Natural killer cell (primary cell): ENCODE data around the gene SNTB2. TPM values are rescaled to one million over a fixed set of nuclear protein-coding genes. Genes with fewer than 3 reads are reported as not detected.

Experiments used
- ATAC-seq, 3 donors: fragments of 150-1000 bp in 2 of 3; fragments of 200-7000 bp in 1 of 3; cut with Tn5 transposase; 1 replicate in 1 of 3; 2 replicates in 2 of 3; pipeline ENCODE4 v1.10.0; 2021; ENCODE audit warnings: mild to moderate bottlenecking in 2 of 3, moderate library complexity in 2 of 3
- DNase-seq, 2 donors: peaks; one replicate each; pipeline versions ENCODE4 v3.0.0 to v3.0.0-alpha.2; 2013 to 2021; ENCODE audit warnings: mixed read lengths in 1 of 2
- H3K27ac ChIP-seq: one replicate; pipeline ENCODE4 v1.5.1; 2013; ENCODE audit warnings: mild to moderate bottlenecking, low read length
- H3K27me3 ChIP-seq: one replicate; pipeline ENCODE4 v1.6.1; 2013; ENCODE audit warnings: low read length; ENCODE audit not compliant: control insufficient read depth, insufficient read depth
- H3K36me3 ChIP-seq: one replicate; pipeline ENCODE4 v1.6.1; 2013; ENCODE audit warnings: low read length; ENCODE audit not compliant: control insufficient read depth, insufficient read depth
- H3K4me1 ChIP-seq: one replicate; pipeline ENCODE4 v1.6.1; 2013; ENCODE audit warnings: low read length; ENCODE audit not compliant: control insufficient read depth, insufficient read depth
- H3K4me3 ChIP-seq: one replicate; pipeline ENCODE4 v1.5.1; 2013; ENCODE audit warnings: low read length
- H3K9me3 ChIP-seq: one replicate; pipeline ENCODE4 v1.6.1; 2013; ENCODE audit warnings: low read length; ENCODE audit not compliant: control insufficient read depth, insufficient read depth
- H3K27ac Mint-ChIP-seq, 2 donors: one replicate each; pipeline ENCODE4 v1.8.0; 2022; ENCODE audit warnings: mild to moderate bottlenecking in 2 of 2, mixed read lengths in 2 of 2, moderate library complexity in 1 of 2
- H3K27me3 Mint-ChIP-seq, 2 donors: one replicate each; pipeline ENCODE4 v1.8.0; 2022; ENCODE audit warnings: low read depth in 2 of 2, mixed read lengths in 2 of 2
- H3K36me3 Mint-ChIP-seq: one replicate; pipeline ENCODE4 v1.8.0; 2022; ENCODE audit warnings: mixed read lengths
- H3K4me1 Mint-ChIP-seq, 2 donors: one replicate each; pipeline ENCODE4 v1.8.0; 2022; ENCODE audit warnings: mixed read lengths in 2 of 2
- H3K4me3 Mint-ChIP-seq: one replicate; pipeline ENCODE4 v1.8.0; 2022; ENCODE audit warnings: mild to moderate bottlenecking, moderate library complexity, mixed read lengths
- H3K9me3 Mint-ChIP-seq, 2 donors: one replicate each; pipeline ENCODE4 v1.8.0; 2022; ENCODE audit warnings: mixed read lengths in 2 of 2
- WGBS: methylation state at CpG from one replicate; pipeline ENCODE4 v1.1.7; 2013; ENCODE audit warnings: missing lambda C conversion rate; ENCODE audit not compliant: insufficient coverage; 5-methylcytosine and 5-hydroxymethylcytosine counted together
- intact Hi-C: fragments of 100-400 bp; cut with micrococcal nuclease; formaldehyde crosslinking; loops from one replicate; pipeline ENCODE4 v1.14.2; 2022
- total RNA-seq, 4 donors: library from RNA; stranded (reverse); fragments of 120-200 nt in 1 of 4; gene quantifications; one replicate each; pipeline versions ENCODE4 v1.2.3 to v1.2.4, GENCODE V29; 2013 to 2022
- TF ChIP-seq, protein P1 (sequence below): fragments of 200-600 bp; IDR thresholded peaks from one replicate; pipeline ENCODE4 v1.8.0; 2022; ENCODE audit warnings: antibody characterized with exemption

SNTB2 gene
- total RNA-seq, 3 donors from 2014 or later (not counting 1 experiment from before 2014, with no cell fraction given), result 43.8 to 55.2 (median 49.9) TPM

GRCh38 chr16:69338557-69339288 lies 151.8 kb downstream of the SNTB2 start:
- no peak for ATAC-seq
- H3K36me3 Mint-ChIP-seq, result peaks cover 9% of the 10 kb centered on the region
- TF ChIP-seq, protein P1, sequence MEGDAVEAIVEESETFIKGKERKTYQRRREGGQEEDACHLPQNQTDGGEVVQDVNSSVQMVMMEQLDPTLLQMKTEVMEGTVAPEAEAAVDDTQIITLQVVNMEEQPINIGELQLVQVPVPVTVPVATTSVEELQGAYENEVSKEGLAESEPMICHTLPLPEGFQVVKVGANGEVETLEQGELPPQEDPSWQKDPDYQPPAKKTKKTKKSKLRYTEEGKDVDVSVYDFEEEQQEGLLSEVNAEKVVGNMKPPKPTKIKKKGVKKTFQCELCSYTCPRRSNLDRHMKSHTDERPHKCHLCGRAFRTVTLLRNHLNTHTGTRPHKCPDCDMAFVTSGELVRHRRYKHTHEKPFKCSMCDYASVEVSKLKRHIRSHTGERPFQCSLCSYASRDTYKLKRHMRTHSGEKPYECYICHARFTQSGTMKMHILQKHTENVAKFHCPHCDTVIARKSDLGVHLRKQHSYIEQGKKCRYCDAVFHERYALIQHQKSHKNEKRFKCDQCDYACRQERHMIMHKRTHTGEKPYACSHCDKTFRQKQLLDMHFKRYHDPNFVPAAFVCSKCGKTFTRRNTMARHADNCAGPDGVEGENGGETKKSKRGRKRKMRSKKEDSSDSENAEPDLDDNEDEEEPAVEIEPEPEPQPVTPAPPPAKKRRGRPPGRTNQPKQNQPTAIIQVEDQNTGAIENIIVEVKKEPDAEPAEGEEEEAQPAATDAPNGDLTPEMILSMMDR, result no peak
- intact Hi-C loops, result loop anchor here (1.0 to 5.0 kb wide), 3 partner anchors 27 to 86 kb away; partner anchors contain the start of genes CYB5B, TERF2 and VPS4A
- peak overlapping the region; percentile 94 to 99 for H3K27ac Mint-ChIP-seq
- no peaks in the 10 kb centered on the region for H3K27me3 ChIP-seq
- H3K9me3 ChIP-seq, result no peaks in the 10 kb centered on the region
- peak overlapping the region; percentile 88 for H3K4me3 ChIP-seq
- WGBS, result 22% methylated on average over 46 of the region's 46 CpGs
- DNase-seq, result no peak
- H3K27ac ChIP-seq, result peak overlapping the region; percentile 48
- H3K36me3 ChIP-seq, result peaks cover 40% of the 10 kb centered on the region
- H3K27me3 Mint-ChIP-seq, result no peaks in the 10 kb centered on the region
- peak overlapping the region; percentile 100 for H3K4me3 Mint-ChIP-seq
- H3K9me3 Mint-ChIP-seq, result no peaks in the 10 kb centered on the region
- H3K4me1 Mint-ChIP-seq, result peaks cover 36 to 38% of the 10 kb centered on the region in 2 donors
- peaks cover 27% of the 10 kb centered on the region for H3K4me1 ChIP-seq

DNA sequence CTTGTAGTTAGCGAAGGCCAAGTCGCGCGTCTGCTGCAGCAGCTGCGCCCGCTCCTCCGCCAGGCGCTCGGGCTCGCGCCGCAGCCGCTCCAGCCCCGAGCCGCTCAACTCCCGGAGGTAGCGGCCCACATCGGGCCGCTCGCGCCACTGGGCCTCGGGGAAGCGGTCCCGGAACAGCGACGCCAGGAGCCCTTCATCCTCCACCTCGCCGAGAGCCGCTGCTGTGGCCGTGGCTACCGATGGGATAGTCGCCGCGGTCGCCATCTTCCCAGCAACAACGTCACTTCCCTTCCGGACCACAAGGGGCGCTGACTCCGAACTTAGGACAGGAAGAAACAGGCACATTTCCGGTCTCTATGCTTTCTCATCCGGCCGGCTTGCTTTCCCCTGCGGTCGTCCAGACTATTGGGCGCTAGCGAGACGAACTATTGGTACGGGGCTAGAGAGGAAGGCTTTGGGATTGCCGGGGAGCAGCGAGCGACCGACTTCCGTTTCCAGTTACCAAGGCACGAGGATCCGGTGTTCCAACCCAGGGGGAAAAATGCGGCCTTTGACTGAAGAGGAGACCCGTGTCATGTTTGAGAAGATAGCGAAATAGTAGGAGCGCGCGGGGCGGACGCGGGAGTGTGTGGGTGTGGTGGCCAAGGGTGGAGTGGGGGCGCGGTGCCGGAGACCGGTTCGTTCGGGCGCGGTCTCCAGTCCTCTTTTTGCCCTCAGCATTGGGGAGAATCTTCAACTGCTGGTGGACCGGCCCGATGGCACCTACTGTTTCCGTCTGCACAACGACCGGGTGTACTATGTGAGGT lies 152.5 kb downstream of the SNTB2 start, which contains the start of the genes COG8 and NIP7:
COG8 (minus strand) TSS at position 276 of the 806 bp plus-strand sequence; CDS start at position 264, 12 bp downstream.
NIP7 (plus strand) TSS at position 484 of the 806 bp plus-strand sequence; CDS start at position 542, 58 bp downstream.
- DNase-seq, result peak; percentile 89 to 97
- H3K27ac Mint-ChIP-seq, result peak within 1 kb of the TSS; percentile 94 to 99
- H3K4me3 Mint-ChIP-seq, result peak within 1 kb of the TSS; percentile 100
- intact Hi-C loops, result loop anchor here (1.0 to 5.0 kb wide), 3 partner anchors 28 to 85 kb away; partner anchors contain the start of genes CYB5B, TERF2 and VPS4A
- TF ChIP-seq, protein P1, result peak; percentile 93
- Histone ChIP-seq H3K27me3 (no peaks in the 10 kb centered on the region), H3K4me3 (peak within 1 kb of the TSS; percentile 88), H3K9me3 (no peaks in the 10 kb centered on the region), H3K4me1 (peaks cover 27% of the 10 kb centered on the region), H3K36me3 (peaks cover 32% of the 10 kb centered on the region), H3K27ac (peak within 1 kb of the TSS; percentile 72)
- H3K36me3 Mint-ChIP-seq, result peaks cover 9% of the 10 kb centered on the region
- peak; percentile 89 to 94 (median 92) for ATAC-seq
- WGBS, result under 1% methylated on average over 77 of the region's 77 CpGs
- H3K9me3 Mint-ChIP-seq, result no peaks in the 10 kb centered on the region
- no peaks in the 10 kb centered on the region for H3K27me3 Mint-ChIP-seq
- H3K4me1 Mint-ChIP-seq, result peaks cover 36 to 38% of the 10 kb centered on the region in 2 donors

- no peak for DNase-seq
Measured at GRCh38 chr16:69340095-69340644, 153.2 kb downstream of the SNTB2 start.

More at GRCh38 chr16:69340095-69340644, 153.2 kb downstream of the SNTB2 start:
- 4% methylated on average over 15 of the region's 16 CpGs for WGBS
- peaks cover 27% of the 10 kb centered on the region for H3K4me1 ChIP-seq
- Mint-ChIP-seq H3K4me3 (peak overlapping the region; percentile 100), H3K9me3 (no peaks in the 10 kb centered on the region), H3K27ac (peak overlapping the region; percentile 94 to 99), H3K4me1 (peaks cover 36 to 38% of the 10 kb centered on the region in 2 donors), H3K27me3 (no peaks in the 10 kb centered on the region), H3K36me3 (peaks cover 9% of the 10 kb centered on the region)
- H3K9me3 ChIP-seq, result no peaks in the 10 kb centered on the region
- H3K27me3 ChIP-seq, result no peaks in the 10 kb centered on the region
- TF ChIP-seq, protein P1, result no peak
- intact Hi-C loops, result no loop called here
- peaks cover 25% of the 10 kb centered on the region for H3K36me3 ChIP-seq
- H3K27ac ChIP-seq, result peak overlapping the region; percentile 72
- no peak for ATAC-seq
- peak overlapping the region; percentile 88 for H3K4me3 ChIP-seq
